HT-29 (cell line): ENCODE results near the gene NELFCD. TPM values are rescaled to one million over a fixed set of nuclear protein-coding genes. Genes with fewer than 3 reads are reported as not detected.

Experiments
- DNase-seq: peaks from one replicate; pipeline ENCODE4 v3.0.0-alpha.2; 2015; ENCODE audit warnings: low spot score
- total RNA-seq: library from RNA; depleted of rRNA; stranded (reverse); fragments of >200 nt; shearing (Covaris generic); gene quantifications from 2 replicates; pipeline ENCODE4 v1.2.3, GENCODE V29; 2014

NELFCD gene
- total RNA-seq, 1 experiment from 2014 or later: 117 TPM

GRCh38 chr20:58994390-58995159, 13.5 kb downstream of the NELFCD start:
- DNase-seq: no peak

GRCh38 chr20:58995461-58996225, 14.6 kb downstream of the NELFCD start:
- DNase-seq: peak; percentile 47

- no peak for DNase-seq
These were observed 15.2 kb downstream of the NELFCD start for GRCh38 chr20:58996226-58996611.

GRCh38 chr20:58997141-58997770, 16.2 kb downstream of the NELFCD start:
- DNase-seq: no peak

GRCh38 chr20:58998656-58999055, 17.6 kb downstream of the NELFCD start:
- DNase-seq: no peak

- no peak for DNase-seq
These were observed 19.3 kb downstream of the NELFCD start for GRCh38 chr20:59000326-59000725.

- no peak for DNase-seq
These were observed 20.0 kb downstream of the NELFCD start for GRCh38 chr20:59001068-59001448.

GRCh38 chr20:59001449-59002171, 20.6 kb downstream of the NELFCD start:
- DNase-seq: no peak

GRCh38 chr20:59002388-59002787, 21.3 kb downstream of the NELFCD start:
- no peak for DNase-seq

GRCh38 chr20:59002874-59003399, 21.9 kb downstream of the NELFCD start:
- no peak for DNase-seq

- DNase-seq: no peak
These were observed 22.9 kb downstream of the NELFCD start for GRCh38 chr20:59003836-59004492.

GRCh38 chr20:59004493-59004762, 23.4 kb downstream of the NELFCD start:
- DNase-seq: no peak

- DNase-seq: peak; percentile 91
These were observed 23.9 kb downstream of the NELFCD start for GRCh38 chr20:59004763-59005522.

GRCh38 chr20:59005523-59006166, 24.6 kb downstream of the NELFCD start:
- peak; percentile 44 for DNase-seq

GRCh38 chr20:59006167-59006863, 25.3 kb downstream of the NELFCD start:
- peak; percentile 51 for DNase-seq

- peak; percentile 78 for DNase-seq
These were observed 26.0 kb downstream of the NELFCD start, which contains the start of gene CTSZ for GRCh38 chr20:59006864-59007664. CTSZ (minus strand) TSS chr20:59007254; CDS start chr20:59007128, 126 bp downstream.

GRCh38 chr20:59007665-59008511, 26.8 kb downstream of the NELFCD start:
- no peak for DNase-seq
